Lung (tissue), 12 donors: ENCODE results near the gene CDKN1C. TPM values are rescaled to one million over a fixed set of nuclear protein-coding genes. Genes with fewer than 3 reads are reported as not detected.

Experiments used
- ATAC-seq: fragments of 200-7000 bp; cut with Tn5 transposase; one replicate; pipeline ENCODE4 v1.9.1; 2020; ENCODE audit warnings: moderate number of reproducible peaks; ENCODE audit not compliant: insufficient read depth, low FRiP score
- DNase-seq, 3 donors: peaks; one replicate each; pipeline ENCODE4 v3.0.0-alpha.2; 2013 to 2017
- H3K27ac ChIP-seq, 2 donors: one replicate each; pipeline ENCODE4 v1.5.1; 2013; ENCODE audit warnings: mild to moderate bottlenecking in 2 of 2, moderate library complexity in 2 of 2, control low read depth in 1 of 2, inconsistent platforms in 1 of 2, low read depth in 1 of 2, low read length in 1 of 2
- H3K27me3 ChIP-seq, 3 donors: one replicate each; pipeline ENCODE4 v1.5.1; 2013; ENCODE audit warnings: low read length in 2 of 3; ENCODE audit not compliant: control insufficient read depth in 3 of 3, insufficient read depth in 3 of 3
- H3K36me3 ChIP-seq, 4 donors: one replicate each; pipeline ENCODE4 v1.5.1; 2013; ENCODE audit warnings: low read length in 4 of 4, mild to moderate bottlenecking in 1 of 4, moderate library complexity in 1 of 4; ENCODE audit not compliant: control insufficient read depth in 4 of 4, insufficient read depth in 4 of 4
- H3K4me1 ChIP-seq, 5 donors: one replicate each; pipeline ENCODE4 v1.5.1; 2013; ENCODE audit warnings: low read length in 5 of 5, mild to moderate bottlenecking in 2 of 5, moderate library complexity in 1 of 5; ENCODE audit not compliant: control insufficient read depth in 5 of 5, insufficient read depth in 5 of 5
- H3K4me3 ChIP-seq: one replicate; pipeline ENCODE4 v1.5.1; 2013; ENCODE audit warnings: mild to moderate bottlenecking, control low read depth, moderate library complexity
- H3K9ac ChIP-seq, 2 donors: one replicate each; pipeline ENCODE4 v1.5.1; 2013; ENCODE audit warnings: low read length in 2 of 2, control low read depth in 1 of 2; ENCODE audit not compliant: insufficient read depth in 1 of 2
- H3K9me3 ChIP-seq, 4 donors: one replicate each; pipeline ENCODE4 v1.5.1; 2013; ENCODE audit warnings: low read length in 3 of 4, mild to moderate bottlenecking in 1 of 4, moderate library complexity in 1 of 4; ENCODE audit not compliant: control insufficient read depth in 4 of 4, insufficient read depth in 3 of 4
- WGBS, 2 donors: extraction: QIAGEN DNeasy Blood & Tissue Kit; methylation state at CpG; one replicate each; pipeline ENCODE4 v1.1.7; 2013; 5-methylcytosine and 5-hydroxymethylcytosine counted together
- polyA plus RNA-seq, 2 donors: library from polyadenylated mRNA; stranded (reverse); fragments of 200-250 nt; gene quantifications; one replicate each; pipeline ENCODE4 v1.2.1, GENCODE V29; 2013
- total RNA-seq, 2 donors: library from RNA; depleted of rRNA in 1 of 2; stranded (reverse); fragments of >200 nt in 1 of 2; gene quantifications; one replicate each; pipeline ENCODE4 v1.2.1, GENCODE V29; 2014 to 2021
- TF ChIP-seq, protein P1 (sequence below): IDR thresholded peaks from 2 replicates; pipeline ENCODE4 v1.5.1; 2012; ENCODE audit warnings: mild to moderate bottlenecking; ENCODE audit errors: control extremely low read depth, extremely low read depth
- donor health status: control.
- donor health status: control.
- donor health status: Bipolar disorder and iron deficiency.
- donor health status: healthy.
- donor health status: DM: yes; HTN: yes; CAD: no.

Gene CDKN1C
- total and polyA plus RNA-seq, 4 donors = 9.9 to 123 (median 26.8) TPM

DNA sequence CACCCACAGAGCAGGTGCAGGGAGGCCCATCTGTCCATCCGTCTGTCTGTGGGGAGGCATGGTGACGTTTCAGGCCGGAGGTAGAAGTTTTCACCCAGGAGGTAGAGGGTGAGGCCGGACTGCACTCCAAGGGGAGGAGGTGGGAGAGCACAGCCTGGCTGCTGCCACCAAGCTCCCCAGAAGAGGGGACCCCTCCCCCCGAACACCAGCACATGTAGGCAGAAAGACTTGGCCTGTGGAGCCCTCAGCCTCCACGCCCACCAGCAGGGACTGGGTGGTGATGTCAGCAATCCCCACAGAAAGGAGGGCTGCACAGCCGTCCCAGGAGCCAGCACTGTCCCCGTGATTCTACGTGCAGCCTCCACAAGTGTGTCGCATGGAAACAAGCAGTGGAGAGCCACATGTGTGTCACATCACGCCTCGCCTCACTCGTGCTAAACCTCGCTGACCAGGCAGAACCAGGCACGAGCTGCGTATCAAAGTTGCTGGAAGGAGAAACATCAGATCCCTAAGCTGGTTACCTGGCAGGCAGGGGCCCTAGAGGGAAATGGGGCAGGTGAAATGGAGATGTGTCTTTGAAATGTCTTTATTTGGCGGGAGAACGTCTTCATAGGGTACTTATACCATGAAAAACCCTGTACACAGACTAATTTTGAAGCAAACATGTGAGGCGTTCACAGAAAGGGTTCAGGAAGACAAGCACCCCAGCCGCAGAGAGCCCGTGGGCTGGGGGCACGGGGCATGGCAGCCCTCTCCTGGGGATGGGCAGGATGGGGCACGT, 49.1 kb downstream of the CDKN1C start:
- DNase-seq (peak; percentile 83 to 90 (median 85)), ATAC-seq (no peak)
- Histone ChIP-seq H3K27ac (no peak overlapping the region), H3K27me3 (no peaks in the 10 kb centered on the region), H3K9me3 (no peaks in the 10 kb centered on the region), H3K4me3 (no peak overlapping the region), H3K9ac (peak overlapping the region in 1 of 2 donors; percentile 54), H3K4me1 (peaks cover 0 to 61% (median 16%) of the 10 kb centered on the region in 5 donors), H3K36me3 (no peaks in the 10 kb centered on the region)
- TF ChIP-seq, protein P1, sequence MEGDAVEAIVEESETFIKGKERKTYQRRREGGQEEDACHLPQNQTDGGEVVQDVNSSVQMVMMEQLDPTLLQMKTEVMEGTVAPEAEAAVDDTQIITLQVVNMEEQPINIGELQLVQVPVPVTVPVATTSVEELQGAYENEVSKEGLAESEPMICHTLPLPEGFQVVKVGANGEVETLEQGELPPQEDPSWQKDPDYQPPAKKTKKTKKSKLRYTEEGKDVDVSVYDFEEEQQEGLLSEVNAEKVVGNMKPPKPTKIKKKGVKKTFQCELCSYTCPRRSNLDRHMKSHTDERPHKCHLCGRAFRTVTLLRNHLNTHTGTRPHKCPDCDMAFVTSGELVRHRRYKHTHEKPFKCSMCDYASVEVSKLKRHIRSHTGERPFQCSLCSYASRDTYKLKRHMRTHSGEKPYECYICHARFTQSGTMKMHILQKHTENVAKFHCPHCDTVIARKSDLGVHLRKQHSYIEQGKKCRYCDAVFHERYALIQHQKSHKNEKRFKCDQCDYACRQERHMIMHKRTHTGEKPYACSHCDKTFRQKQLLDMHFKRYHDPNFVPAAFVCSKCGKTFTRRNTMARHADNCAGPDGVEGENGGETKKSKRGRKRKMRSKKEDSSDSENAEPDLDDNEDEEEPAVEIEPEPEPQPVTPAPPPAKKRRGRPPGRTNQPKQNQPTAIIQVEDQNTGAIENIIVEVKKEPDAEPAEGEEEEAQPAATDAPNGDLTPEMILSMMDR = no peak
- WGBS, 2 donors = 70 to 87% methylated on average over 23 of the region's 23 CpGs

DNA sequence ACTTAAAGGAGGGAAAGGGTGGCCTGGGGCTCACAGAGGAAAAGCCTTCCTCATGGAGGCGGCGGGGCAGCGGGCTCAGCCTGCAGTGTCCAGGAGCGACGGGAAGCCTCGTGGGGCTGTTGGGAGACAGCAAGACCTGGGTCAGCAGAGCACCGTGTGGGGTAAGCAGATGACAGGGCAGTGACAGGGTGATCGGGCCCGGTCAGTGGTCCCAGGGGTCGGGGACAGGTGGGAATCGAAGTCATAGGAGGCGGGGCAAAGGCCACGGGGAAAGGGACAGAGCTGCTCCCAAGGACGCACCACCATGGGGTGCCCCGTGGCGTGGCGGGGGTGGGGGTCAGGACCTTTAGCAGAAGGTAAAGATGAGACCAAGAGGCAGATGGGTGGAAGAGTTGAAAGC, 49.8 kb downstream of the CDKN1C start:
- Histone ChIP-seq H3K27me3 (no peaks in the 10 kb centered on the region), H3K9ac (no peak overlapping the region), H3K27ac (no peak overlapping the region), H3K36me3 (no peaks in the 10 kb centered on the region), H3K4me3 (no peak overlapping the region), H3K9me3 (no peaks in the 10 kb centered on the region), H3K4me1 (peaks cover 0 to 61% (median 16%) of the 10 kb centered on the region in 5 donors)
- ATAC-seq (no peak), DNase-seq (no peak)
- TF ChIP-seq, protein P1 = no peak
- WGBS, 2 donors = 89 to 94% methylated on average over 17 of the region's 17 CpGs

DNA sequence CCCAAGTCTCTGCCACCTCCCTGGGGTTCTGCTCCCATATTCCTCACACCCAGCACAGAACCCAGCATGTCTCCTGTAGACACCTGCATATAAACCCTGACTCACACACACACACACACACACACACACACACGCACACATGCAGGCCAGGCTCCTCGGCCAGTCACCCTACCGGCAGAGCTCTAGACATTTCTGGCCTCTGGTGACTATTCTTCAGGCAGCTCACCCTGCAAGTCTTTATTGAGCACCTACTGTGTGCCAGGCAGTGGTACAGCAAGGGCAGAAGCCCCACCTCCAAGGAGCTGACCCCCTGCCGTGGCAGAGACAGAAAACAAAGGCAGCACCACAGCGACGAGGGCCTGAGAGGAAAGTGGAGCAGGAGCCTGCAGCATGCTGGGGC, 50.3 kb downstream of the CDKN1C start:
- Histone ChIP-seq H3K4me3 (no peak overlapping the region), H3K9me3 (no peaks in the 10 kb centered on the region), H3K36me3 (no peaks in the 10 kb centered on the region), H3K9ac (no peak overlapping the region), H3K27ac (no peak overlapping the region), H3K27me3 (no peaks in the 10 kb centered on the region), H3K4me1 (peaks cover 0 to 60% (median 16%) of the 10 kb centered on the region in 5 donors)
- ATAC-seq (no peak), DNase-seq (peak in 1 of 3 donors; percentile 32)
- 77 to 88% methylated on average over 6 of the region's 6 CpGs for WGBS, 2 donors
- TF ChIP-seq, protein P1 = no peak
